Measurements from ENCODE around the gene HOXA6.
A peak's percentile ranks its signal among the peaks of the same experiment; 100 is the strongest.

The HOXA6 gene

GRCh38 chr7:27173956-27174873, 26.6 kb upstream of the HOXA6 start, which contains the start of gene HOXA10:
TSS of gene HOXA10 (minus strand) at chr7:27174320. CDS start at chr7:27174306, 14 bp downstream.
- H3K4me3 ChIP-seq (ENCODE audit: low read depth, low read length), result peak within 1 kb of the TSS; percentile 18
- peaks cover 96% of the 10 kb centered on the region for H3K27me3 ChIP-seq (ENCODE audit: control insufficient read depth, insufficient read depth, low read length)
- H3K9ac ChIP-seq (ENCODE audit: low read depth, low read length), result no peak within 1 kb of the TSS

GRCh38 chr7:27173511-27173955, 26.0 kb upstream of the HOXA6 start:
- no peaks in the 10 kb centered on the region for H3K36me3 ChIP-seq (ENCODE audit: control insufficient read depth, insufficient read depth, low read length)
- H3K27me3 ChIP-seq (ENCODE audit: control insufficient read depth, insufficient read depth, low read length), result peaks cover 96% of the 10 kb centered on the region
- no peak overlapping the region for H3K9ac ChIP-seq (ENCODE audit: low read depth, low read length)
- no peaks in the 10 kb centered on the region for H3K4me1 ChIP-seq (ENCODE audit: control insufficient read depth, insufficient read depth, low read length)
- H3K9me3 ChIP-seq (ENCODE audit: control insufficient read depth, insufficient read depth, low read length), result no peaks in the 10 kb centered on the region
- H3K4me3 ChIP-seq (ENCODE audit: low read depth, low read length), result peak overlapping the region; percentile 18

More at GRCh38 chr7:27173956-27174873, 26.6 kb upstream of the HOXA6 start, which contains the start of gene HOXA10:
- Histone ChIP-seq H3K4me1 (ENCODE audit: control insufficient read depth, insufficient read depth, low read length) (no peaks in the 10 kb centered on the region), H3K36me3 (ENCODE audit: control insufficient read depth, insufficient read depth, low read length) (no peaks in the 10 kb centered on the region), H3K9me3 (ENCODE audit: control insufficient read depth, insufficient read depth, low read length) (no peaks in the 10 kb centered on the region)

DNA sequence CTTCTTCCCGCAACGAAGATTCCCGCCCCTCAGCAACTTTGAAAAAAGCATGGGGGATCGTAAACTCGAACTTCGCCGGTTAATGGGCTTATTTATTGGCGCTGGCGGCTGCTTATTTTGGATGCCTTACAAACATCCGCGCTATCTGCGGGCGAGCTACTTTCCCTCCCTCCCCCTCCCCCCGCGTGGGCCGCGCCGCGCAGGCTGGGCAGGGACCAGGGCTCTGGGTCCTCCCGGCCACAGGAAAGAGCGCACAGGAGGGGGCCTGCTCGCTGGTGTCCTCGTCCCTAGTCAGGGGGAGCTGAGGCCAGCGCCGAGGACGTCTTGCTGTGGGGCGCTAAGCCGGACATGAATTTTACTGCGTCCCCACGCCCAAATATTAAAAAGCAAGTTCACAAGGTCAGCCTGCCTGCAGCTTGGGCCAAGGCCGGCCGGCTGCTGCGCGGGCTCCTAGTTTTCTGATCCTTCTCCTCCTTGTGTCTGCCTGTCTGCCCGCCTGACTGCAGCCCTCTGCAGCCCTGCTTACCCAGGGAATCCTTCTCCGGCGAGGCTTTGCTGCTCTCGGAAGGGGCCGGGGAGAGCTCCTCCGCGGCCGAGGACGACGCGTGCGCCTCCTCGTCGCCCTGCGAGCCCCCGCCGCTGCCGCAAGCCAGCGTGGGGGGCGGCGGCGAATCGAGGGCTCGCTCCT, 25.4 kb upstream of the HOXA6 start:
- Histone ChIP-seq H3K4me3 (ENCODE audit: low read depth, low read length) (peak overlapping the region; percentile 18), H3K9ac (ENCODE audit: low read depth, low read length) (no peak overlapping the region), H3K27me3 (ENCODE audit: control insufficient read depth, insufficient read depth, low read length) (peaks cover 96% of the 10 kb centered on the region), H3K9me3 (ENCODE audit: control insufficient read depth, insufficient read depth, low read length) (no peaks in the 10 kb centered on the region), H3K4me1 (ENCODE audit: control insufficient read depth, insufficient read depth, low read length) (no peaks in the 10 kb centered on the region), H3K36me3 (ENCODE audit: control insufficient read depth, insufficient read depth, low read length) (no peaks in the 10 kb centered on the region)

GRCh38 chr7:27172315-27172774, 24.8 kb upstream of the HOXA6 start:
- no peak overlapping the region for H3K9ac ChIP-seq (ENCODE audit: low read depth, low read length)
- no peaks in the 10 kb centered on the region for H3K36me3 ChIP-seq (ENCODE audit: control insufficient read depth, insufficient read depth, low read length)
- no peaks in the 10 kb centered on the region for H3K4me1 ChIP-seq (ENCODE audit: control insufficient read depth, insufficient read depth, low read length)
- H3K27me3 ChIP-seq (ENCODE audit: control insufficient read depth, insufficient read depth, low read length), result peaks cover 96% of the 10 kb centered on the region
- no peaks in the 10 kb centered on the region for H3K9me3 ChIP-seq (ENCODE audit: control insufficient read depth, insufficient read depth, low read length)
- no peak overlapping the region for H3K4me3 ChIP-seq (ENCODE audit: low read depth, low read length)

- Histone ChIP-seq H3K4me3 (ENCODE audit: low read depth, low read length) (peak overlapping the region; percentile 23), H3K36me3 (ENCODE audit: control insufficient read depth, insufficient read depth, low read length) (no peaks in the 10 kb centered on the region), H3K9ac (ENCODE audit: low read depth, low read length) (no peak overlapping the region), H3K9me3 (ENCODE audit: control insufficient read depth, insufficient read depth, low read length) (no peaks in the 10 kb centered on the region), H3K27me3 (ENCODE audit: control insufficient read depth, insufficient read depth, low read length) (peaks cover 96% of the 10 kb centered on the region), H3K4me1 (ENCODE audit: control insufficient read depth, insufficient read depth, low read length) (no peaks in the 10 kb centered on the region)
Observed at GRCh38 chr7:27171637-27172314, 24.2 kb upstream of the HOXA6 start.

GRCh38 chr7:27171325-27171636, 23.7 kb upstream of the HOXA6 start:
- Histone ChIP-seq H3K9me3 (ENCODE audit: control insufficient read depth, insufficient read depth, low read length) (no peaks in the 10 kb centered on the region), H3K4me1 (ENCODE audit: control insufficient read depth, insufficient read depth, low read length) (no peaks in the 10 kb centered on the region), H3K9ac (ENCODE audit: low read depth, low read length) (no peak overlapping the region), H3K27me3 (ENCODE audit: control insufficient read depth, insufficient read depth, low read length) (peaks cover 96% of the 10 kb centered on the region), H3K4me3 (ENCODE audit: low read depth, low read length) (no peak overlapping the region), H3K36me3 (ENCODE audit: control insufficient read depth, insufficient read depth, low read length) (no peaks in the 10 kb centered on the region)

DNA sequence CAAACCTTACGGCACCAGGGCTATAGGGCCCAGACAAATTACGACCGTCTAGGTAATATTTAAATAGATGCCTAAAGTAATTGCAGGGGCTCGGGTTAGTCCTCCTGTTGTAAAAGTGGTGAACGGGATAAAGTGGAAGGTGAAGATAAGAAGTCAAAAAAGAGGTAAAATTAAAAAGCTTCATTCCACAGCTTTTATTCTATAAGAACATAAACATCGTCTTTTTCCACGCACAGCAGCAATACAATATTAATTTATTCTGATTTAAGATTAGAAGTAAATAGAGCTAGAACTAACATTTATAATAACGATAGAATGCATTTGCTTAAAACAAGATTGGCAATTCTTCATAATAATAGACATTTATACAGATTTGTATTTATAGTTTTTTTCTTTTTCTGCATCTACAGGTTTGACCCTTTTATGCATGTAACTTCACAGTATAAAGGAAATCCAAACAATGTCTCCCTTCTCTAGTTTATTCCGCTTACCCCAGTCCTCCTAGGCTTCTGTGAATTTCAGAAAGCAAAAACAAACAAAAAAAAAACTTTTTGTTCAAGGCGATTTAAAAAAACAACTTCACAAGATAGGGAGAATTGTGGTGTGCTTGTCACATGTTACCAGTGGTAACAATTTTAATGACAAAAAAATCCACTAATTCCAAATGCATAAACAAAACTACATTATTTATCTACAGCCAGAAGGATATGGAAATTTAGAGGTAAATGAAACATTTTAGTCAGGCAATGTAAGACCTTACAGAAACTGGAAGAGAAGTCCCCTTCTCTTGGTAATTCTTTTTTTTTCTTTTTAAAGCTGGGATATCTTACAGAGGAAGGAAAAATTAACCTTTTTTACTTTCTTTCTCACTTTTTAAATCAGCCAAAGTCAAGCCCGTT, 23.1 kb upstream of the HOXA6 start:
- H3K9me3 ChIP-seq (ENCODE audit: control insufficient read depth, insufficient read depth, low read length), result no peaks in the 10 kb centered on the region
- H3K9ac ChIP-seq (ENCODE audit: low read depth, low read length), result no peak overlapping the region
- H3K36me3 ChIP-seq (ENCODE audit: control insufficient read depth, insufficient read depth, low read length), result no peaks in the 10 kb centered on the region
- no peaks in the 10 kb centered on the region for H3K4me1 ChIP-seq (ENCODE audit: control insufficient read depth, insufficient read depth, low read length)
- H3K4me3 ChIP-seq (ENCODE audit: low read depth, low read length), result no peak overlapping the region
- peaks cover 96% of the 10 kb centered on the region for H3K27me3 ChIP-seq (ENCODE audit: control insufficient read depth, insufficient read depth, low read length)

DNA sequence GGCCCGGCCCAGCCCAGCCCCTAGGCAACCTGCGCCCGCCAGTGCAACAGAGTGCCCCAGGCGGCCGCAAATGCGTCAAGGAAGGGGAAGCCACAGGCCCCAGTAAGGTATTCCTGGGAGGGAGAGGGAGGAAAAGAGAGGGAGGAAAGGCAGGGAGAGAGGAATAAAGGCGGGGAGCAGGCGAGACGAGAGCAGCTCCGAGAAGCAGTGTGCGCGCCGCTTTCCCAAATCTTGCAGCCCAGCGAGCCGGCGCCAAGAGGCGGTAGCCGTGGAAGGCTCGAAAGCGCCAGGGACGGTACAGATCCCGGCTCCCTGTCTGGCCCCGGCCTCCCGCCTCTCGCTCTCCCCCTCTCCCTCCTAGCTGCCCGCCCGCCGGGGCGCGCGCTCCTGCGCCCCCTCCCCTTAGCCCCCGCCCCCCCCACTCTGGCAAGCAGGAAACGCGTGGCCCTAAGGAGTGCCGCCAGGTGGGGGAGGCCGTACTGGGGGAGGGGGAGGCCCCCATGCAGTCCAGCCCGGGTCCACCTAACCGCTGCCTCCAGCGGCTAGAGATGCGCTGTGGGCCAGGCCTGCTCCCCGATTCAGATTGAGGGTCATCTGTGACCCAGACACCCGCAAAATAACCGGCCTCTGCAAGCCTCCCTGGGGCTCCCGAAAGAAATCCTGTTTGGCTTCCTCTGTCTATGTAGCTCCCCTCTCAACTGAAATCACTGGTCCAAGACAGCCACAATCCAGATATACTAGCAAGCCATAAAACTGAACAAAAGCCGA, 22.3 kb upstream of the HOXA6 start:
- H3K36me3 ChIP-seq (ENCODE audit: control insufficient read depth, insufficient read depth, low read length), result no peaks in the 10 kb centered on the region
- no peaks in the 10 kb centered on the region for H3K4me1 ChIP-seq (ENCODE audit: control insufficient read depth, insufficient read depth, low read length)
- H3K9ac ChIP-seq (ENCODE audit: low read depth, low read length), result no peak overlapping the region
- peak overlapping the region; percentile 32 for H3K4me3 ChIP-seq (ENCODE audit: low read depth, low read length)
- H3K27me3 ChIP-seq (ENCODE audit: control insufficient read depth, insufficient read depth, low read length), result peaks cover 96% of the 10 kb centered on the region
- no peaks in the 10 kb centered on the region for H3K9me3 ChIP-seq (ENCODE audit: control insufficient read depth, insufficient read depth, low read length)

DNA sequence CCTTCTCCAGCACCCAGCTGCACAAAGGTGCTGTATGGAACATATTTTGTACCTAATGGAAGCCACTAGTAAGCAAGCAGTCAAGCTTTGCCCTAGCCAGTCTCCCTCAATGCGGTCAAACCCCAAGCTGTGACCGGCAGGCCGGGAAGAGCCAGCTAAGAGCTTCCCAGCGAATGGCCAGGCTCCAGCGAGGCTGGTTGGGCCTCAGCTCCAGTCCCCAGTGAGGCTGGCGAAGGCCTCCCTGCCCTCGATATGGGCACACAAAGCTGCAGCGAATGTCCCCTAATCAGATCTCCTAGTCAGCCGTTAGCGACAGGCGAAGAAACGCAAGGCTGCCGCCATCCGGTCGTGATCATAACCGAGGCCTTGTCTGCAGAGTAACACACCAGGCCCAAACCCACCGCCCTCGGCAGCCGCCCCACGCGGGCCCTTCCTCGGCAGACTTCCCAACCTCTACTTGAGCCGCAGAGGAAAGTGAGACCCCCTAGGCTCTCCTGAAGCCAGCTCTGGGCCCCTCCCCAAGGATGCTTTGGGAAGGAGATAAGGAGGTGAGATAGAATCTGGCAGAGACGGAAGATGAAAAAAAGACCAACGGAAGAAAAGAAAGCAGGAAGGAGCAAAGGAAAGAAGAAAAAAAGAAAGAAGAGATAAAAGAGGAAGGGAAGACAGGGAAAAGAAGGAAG, 20.8 kb upstream of the HOXA6 start:
- H3K4me1 ChIP-seq (ENCODE audit: control insufficient read depth, insufficient read depth, low read length), result no peaks in the 10 kb centered on the region
- H3K9me3 ChIP-seq (ENCODE audit: control insufficient read depth, insufficient read depth, low read length), result no peaks in the 10 kb centered on the region
- H3K36me3 ChIP-seq (ENCODE audit: control insufficient read depth, insufficient read depth, low read length), result no peaks in the 10 kb centered on the region
- peak overlapping the region; percentile 33 for H3K4me3 ChIP-seq (ENCODE audit: low read depth, low read length)
- H3K27me3 ChIP-seq (ENCODE audit: control insufficient read depth, insufficient read depth, low read length), result peaks cover 98% of the 10 kb centered on the region
- H3K9ac ChIP-seq (ENCODE audit: low read depth, low read length), result no peak overlapping the region

DNA sequence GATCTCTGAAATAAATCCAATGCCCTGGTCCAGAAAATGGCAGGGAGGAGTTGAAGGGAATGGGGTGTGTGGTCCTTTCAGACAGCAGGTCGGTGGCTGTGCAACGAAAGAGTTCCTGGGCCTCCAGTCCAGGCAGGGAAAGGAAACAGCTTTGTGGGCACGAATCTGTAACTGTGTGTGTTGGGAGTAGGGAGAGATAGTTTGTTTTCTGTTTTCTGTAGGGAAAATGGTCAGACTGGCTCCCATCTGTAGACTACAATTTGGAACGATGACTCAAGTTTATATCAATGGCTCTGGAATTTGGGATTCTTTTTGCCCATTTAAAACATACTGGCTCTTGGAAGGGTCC, 20.3 kb upstream of the HOXA6 start:
- Histone ChIP-seq H3K27me3 (ENCODE audit: control insufficient read depth, insufficient read depth, low read length) (peaks cover 98% of the 10 kb centered on the region), H3K9me3 (ENCODE audit: control insufficient read depth, insufficient read depth, low read length) (no peaks in the 10 kb centered on the region), H3K36me3 (ENCODE audit: control insufficient read depth, insufficient read depth, low read length) (no peaks in the 10 kb centered on the region), H3K4me3 (ENCODE audit: low read depth, low read length) (no peak overlapping the region), H3K9ac (ENCODE audit: low read depth, low read length) (no peak overlapping the region), H3K4me1 (ENCODE audit: control insufficient read depth, insufficient read depth, low read length) (no peaks in the 10 kb centered on the region)

All from iPS-15b (cell line).